ENCODE results near the gene GRIN3B.

The GRIN3B gene

DNA sequence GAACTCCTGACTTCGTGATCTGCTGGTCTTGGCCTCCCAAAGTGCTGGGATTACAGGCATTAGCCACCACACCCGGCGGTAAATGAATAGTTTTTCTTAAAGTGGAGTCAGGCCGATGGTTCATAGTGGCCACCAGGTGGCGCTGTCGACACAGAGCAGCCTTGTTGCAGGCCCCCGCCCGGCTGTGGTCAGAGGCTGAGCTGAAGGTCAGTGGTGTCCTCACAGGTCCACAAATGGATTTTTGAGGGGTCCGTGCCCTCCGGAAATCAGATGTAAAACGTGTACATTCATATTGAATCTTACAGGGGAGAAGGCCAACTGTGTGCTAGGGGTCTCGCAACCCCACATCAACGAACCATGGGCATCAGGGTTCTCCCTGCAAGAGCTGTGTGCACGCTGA, 29.5 kb upstream of the GRIN3B start:
- no peak for ATAC-seq
- no peak for TF ChIP-seq ZFP30 (CRISPR knock-in tag; IDR thresholded peaks at IDR 0.05)
- no peak for TF ChIP-seq ESRRG (CRISPR knock-in tag; IDR thresholded peaks at IDR 0.05)
- no peak for TF ChIP-seq OSR1 (CRISPR knock-in tag; IDR thresholded peaks at IDR 0.05)
- TF ChIP-seq RARB (CRISPR knock-in tag; IDR thresholded peaks at IDR 0.05): no peak
- TF ChIP-seq TCF4 (CRISPR knock-in tag; IDR thresholded peaks at IDR 0.05; ENCODE audit: borderline replicate concordance): no peak
- TF ChIP-seq ZC3H10 (CRISPR knock-in tag; IDR thresholded peaks at IDR 0.05): no peak
- TF ChIP-seq CSDC2 (CRISPR knock-in tag; IDR thresholded peaks at IDR 0.05): no peak
- TF ChIP-seq, protein P1, sequence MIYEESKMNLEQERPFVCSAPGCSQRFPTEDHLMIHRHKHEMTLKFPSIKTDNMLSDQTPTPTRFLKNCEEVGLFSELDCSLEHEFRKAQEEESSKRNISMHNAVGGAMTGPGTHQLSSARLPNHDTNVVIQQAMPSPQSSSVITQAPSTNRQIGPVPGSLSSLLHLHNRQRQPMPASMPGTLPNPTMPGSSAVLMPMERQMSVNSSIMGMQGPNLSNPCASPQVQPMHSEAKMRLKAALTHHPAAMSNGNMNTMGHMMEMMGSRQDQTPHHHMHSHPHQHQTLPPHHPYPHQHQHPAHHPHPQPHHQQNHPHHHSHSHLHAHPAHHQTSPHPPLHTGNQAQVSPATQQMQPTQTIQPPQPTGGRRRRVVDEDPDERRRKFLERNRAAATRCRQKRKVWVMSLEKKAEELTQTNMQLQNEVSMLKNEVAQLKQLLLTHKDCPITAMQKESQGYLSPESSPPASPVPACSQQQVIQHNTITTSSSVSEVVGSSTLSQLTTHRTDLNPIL (CRISPR knock-in tag; IDR thresholded peaks at IDR 0.05; ENCODE audit: low read depth): no peak
- TF ChIP-seq ARNTL (CRISPR knock-in tag; IDR thresholded peaks at IDR 0.05; ENCODE audit: borderline replicate concordance, low read depth): no peak
- TF ChIP-seq PPARA (CRISPR knock-in tag; IDR thresholded peaks at IDR 0.05; ENCODE audit: borderline replicate concordance): no peak
- TF ChIP-seq, protein P2, sequence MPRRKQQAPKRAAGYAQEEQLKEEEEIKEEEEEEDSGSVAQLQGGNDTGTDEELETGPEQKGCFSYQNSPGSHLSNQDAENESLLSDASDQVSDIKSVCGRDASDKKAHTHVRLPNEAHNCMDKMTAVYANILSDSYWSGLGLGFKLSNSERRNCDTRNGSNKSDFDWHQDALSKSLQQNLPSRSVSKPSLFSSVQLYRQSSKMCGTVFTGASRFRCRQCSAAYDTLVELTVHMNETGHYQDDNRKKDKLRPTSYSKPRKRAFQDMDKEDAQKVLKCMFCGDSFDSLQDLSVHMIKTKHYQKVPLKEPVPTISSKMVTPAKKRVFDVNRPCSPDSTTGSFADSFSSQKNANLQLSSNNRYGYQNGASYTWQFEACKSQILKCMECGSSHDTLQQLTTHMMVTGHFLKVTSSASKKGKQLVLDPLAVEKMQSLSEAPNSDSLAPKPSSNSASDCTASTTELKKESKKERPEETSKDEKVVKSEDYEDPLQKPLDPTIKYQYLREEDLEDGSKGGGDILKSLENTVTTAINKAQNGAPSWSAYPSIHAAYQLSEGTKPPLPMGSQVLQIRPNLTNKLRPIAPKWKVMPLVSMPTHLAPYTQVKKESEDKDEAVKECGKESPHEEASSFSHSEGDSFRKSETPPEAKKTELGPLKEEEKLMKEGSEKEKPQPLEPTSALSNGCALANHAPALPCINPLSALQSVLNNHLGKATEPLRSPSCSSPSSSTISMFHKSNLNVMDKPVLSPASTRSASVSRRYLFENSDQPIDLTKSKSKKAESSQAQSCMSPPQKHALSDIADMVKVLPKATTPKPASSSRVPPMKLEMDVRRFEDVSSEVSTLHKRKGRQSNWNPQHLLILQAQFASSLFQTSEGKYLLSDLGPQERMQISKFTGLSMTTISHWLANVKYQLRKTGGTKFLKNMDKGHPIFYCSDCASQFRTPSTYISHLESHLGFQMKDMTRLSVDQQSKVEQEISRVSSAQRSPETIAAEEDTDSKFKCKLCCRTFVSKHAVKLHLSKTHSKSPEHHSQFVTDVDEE (CRISPR knock-in tag; IDR thresholded peaks at IDR 0.05): no peak
- TF ChIP-seq ZNF565 (CRISPR knock-in tag; conservative IDR thresholded peaks at IDR 0.05; ENCODE audit: low read depth): no peak

- TF ChIP-seq, protein P3, sequence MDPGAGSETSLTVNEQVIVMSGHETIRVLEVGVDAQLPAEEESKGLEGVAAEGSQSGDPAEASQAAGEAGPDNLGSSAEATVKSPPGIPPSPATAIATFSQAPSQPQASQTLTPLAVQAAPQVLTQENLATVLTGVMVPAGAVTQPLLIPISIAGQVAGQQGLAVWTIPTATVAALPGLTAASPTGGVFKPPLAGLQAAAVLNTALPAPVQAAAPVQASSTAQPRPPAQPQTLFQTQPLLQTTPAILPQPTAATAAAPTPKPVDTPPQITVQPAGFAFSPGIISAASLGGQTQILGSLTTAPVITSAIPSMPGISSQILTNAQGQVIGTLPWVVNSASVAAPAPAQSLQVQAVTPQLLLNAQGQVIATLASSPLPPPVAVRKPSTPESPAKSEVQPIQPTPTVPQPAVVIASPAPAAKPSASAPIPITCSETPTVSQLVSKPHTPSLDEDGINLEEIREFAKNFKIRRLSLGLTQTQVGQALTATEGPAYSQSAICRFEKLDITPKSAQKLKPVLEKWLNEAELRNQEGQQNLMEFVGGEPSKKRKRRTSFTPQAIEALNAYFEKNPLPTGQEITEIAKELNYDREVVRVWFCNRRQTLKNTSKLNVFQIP (CRISPR knock-in tag; IDR thresholded peaks at IDR 0.05; ENCODE audit: borderline replicate concordance, low read depth): no peak
- TF ChIP-seq ZNF565 (CRISPR knock-in tag; conservative IDR thresholded peaks at IDR 0.05; ENCODE audit: low read depth) (no peak), ZFP3 (CRISPR knock-in tag; IDR thresholded peaks at IDR 0.05) (no peak), GLIS3 (CRISPR knock-in tag; IDR thresholded peaks at IDR 0.05) (no peak), CSDC2 (CRISPR knock-in tag; IDR thresholded peaks at IDR 0.05) (no peak), BACH2 (CRISPR knock-in tag; IDR thresholded peaks at IDR 0.05; ENCODE audit: borderline replicate concordance) (no peak), TOX (CRISPR knock-in tag; IDR thresholded peaks at IDR 0.05; ENCODE audit: borderline replicate concordance) (no peak), OSR1 (CRISPR knock-in tag; IDR thresholded peaks at IDR 0.05) (no peak), ZC3H10 (CRISPR knock-in tag; IDR thresholded peaks at IDR 0.05) (no peak), ZNF8 (CRISPR knock-in tag; IDR thresholded peaks at IDR 0.05) (no peak), ZNF70 (CRISPR knock-in tag; IDR thresholded peaks at IDR 0.05) (no peak)
- ATAC-seq: no peak
These were observed 28.4 kb upstream of the GRIN3B start for GRCh38 chr19:971795-972194.

DNA sequence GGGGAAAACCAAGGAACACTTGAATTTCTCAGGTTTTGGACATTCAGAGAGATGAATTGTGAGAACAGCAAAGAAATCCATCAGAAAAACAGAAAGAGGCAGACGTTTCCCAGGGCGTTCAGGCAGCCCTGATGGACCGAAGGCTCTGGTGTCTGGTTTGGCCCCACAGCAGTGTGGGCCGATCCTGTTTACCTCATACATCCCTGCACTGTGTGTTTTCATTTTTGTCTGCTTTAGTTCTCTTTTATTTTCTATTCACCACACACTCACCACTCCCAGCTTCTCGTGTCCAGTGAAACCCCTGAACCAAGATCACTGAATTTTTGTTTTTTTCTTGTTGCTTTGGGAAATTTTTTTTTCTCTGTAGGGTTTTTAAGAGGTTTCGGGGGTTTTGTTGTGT, 27.9 kb upstream of the GRIN3B start:
- TF ChIP-seq GLIS3 (CRISPR knock-in tag; IDR thresholded peaks at IDR 0.05) (no peak), ZFP30 (CRISPR knock-in tag; IDR thresholded peaks at IDR 0.05) (no peak), ESRRG (CRISPR knock-in tag; IDR thresholded peaks at IDR 0.05) (no peak), BACH2 (CRISPR knock-in tag; IDR thresholded peaks at IDR 0.05; ENCODE audit: borderline replicate concordance) (no peak), ZFP3 (CRISPR knock-in tag; IDR thresholded peaks at IDR 0.05) (no peak), PPARA (CRISPR knock-in tag; IDR thresholded peaks at IDR 0.05; ENCODE audit: borderline replicate concordance) (no peak), ZNF8 (CRISPR knock-in tag; IDR thresholded peaks at IDR 0.05) (no peak), ARNTL (CRISPR knock-in tag; IDR thresholded peaks at IDR 0.05; ENCODE audit: borderline replicate concordance, low read depth) (no peak), TOX (CRISPR knock-in tag; IDR thresholded peaks at IDR 0.05; ENCODE audit: borderline replicate concordance) (no peak), PATZ1 (CRISPR knock-in tag; IDR thresholded peaks at IDR 0.05; ENCODE audit: borderline replicate concordance) (no peak), SNAI2 (CRISPR knock-in tag; IDR thresholded peaks at IDR 0.05) (no peak), CSDC2 (CRISPR knock-in tag; IDR thresholded peaks at IDR 0.05) (no peak), ZC3H10 (CRISPR knock-in tag; IDR thresholded peaks at IDR 0.05) (no peak), ISL1 (CRISPR knock-in tag; IDR thresholded peaks at IDR 0.05) (no peak), OSR1 (CRISPR knock-in tag; IDR thresholded peaks at IDR 0.05) (no peak)
- TF ChIP-seq, protein P3 (CRISPR knock-in tag; IDR thresholded peaks at IDR 0.05; ENCODE audit: borderline replicate concordance, low read depth): no peak
- TF ChIP-seq, protein P2 (CRISPR knock-in tag; IDR thresholded peaks at IDR 0.05): no peak
- TF ChIP-seq, protein P1 (CRISPR knock-in tag; IDR thresholded peaks at IDR 0.05; ENCODE audit: low read depth): no peak
- ATAC-seq: no peak
